SK-N-SH (cell line): ENCODE data around the gene TSHZ2. TPM values are rescaled to one million over a fixed set of nuclear protein-coding genes. Genes with fewer than 3 reads are reported as not detected.

ENCODE experiments used
- CTCF ChIA-PET: fragments of 300-600, 350-600 bp; formaldehyde crosslinking; extraction: SDS; loops from one replicate; lab custom pipeline; 2021; lab: Yijun Ruan, JAX
- POLR2A ChIA-PET: fragments of 350-600 bp; sonication (Branson Sonifier 250); formaldehyde crosslinking; extraction: SDS; loops from one replicate; lab custom pipeline; 2020; ENCODE audit warnings: antibody characterized with exemption, inconsistent platforms; lab: Yijun Ruan, JAX
- DNase-seq: peaks from one replicate; pipeline ENCODE4 v3.0.0; 2012
- H2AFZ ChIP-seq: fragments of 200-600 bp; sonication (generic); 2 replicates; pipeline ENCODE4 v1.8.1; 2016; ENCODE audit warnings: antibody characterized with exemption, mild to moderate bottlenecking, low read depth
- H3F3A ChIP-seq: fragments of 200-600 bp; sonication (generic); replicated peaks from 2 replicates; pipeline ENCODE3; 2016; ENCODE audit warnings: antibody characterized with exemption, mild to moderate bottlenecking; ENCODE audit not compliant: insufficient read depth
- H3K27ac ChIP-seq, 2 experiments: fragments of 200-500 bp in 1 of 2; fragments of 200-600 bp in 1 of 2; sonication (Bioruptor generic) in 1 of 2; sonication (generic), shearing (Covaris generic) in 1 of 2; 2 replicates each; pipeline versions ENCODE4 v1.5.1 to v1.6.1; 2014 to 2016; ENCODE audit warnings: low read depth in 2 of 2, inconsistent platforms in 1 of 2, low read length in 1 of 2, mild to moderate bottlenecking in 1 of 2, mixed read lengths in 1 of 2
- H3K27me3 ChIP-seq: fragments of 200-600 bp; sonication (generic), shearing (Covaris generic); 2 replicates; pipeline ENCODE4 v1.6.1; 2016; ENCODE audit warnings: mixed run types; ENCODE audit not compliant: insufficient read depth
- H3K36me3 ChIP-seq, 2 experiments: fragments of 200-500 bp in 1 of 2; fragments of 200-600 bp in 1 of 2; sonication (Bioruptor generic) in 1 of 2; sonication (generic) in 1 of 2; replicated peaks in 1 of 2; 2 replicates each; pipeline versions ENCODE3 to v1.5.1; 2014 to 2016; ENCODE audit warnings: low read length in 1 of 2, mild to moderate bottlenecking in 1 of 2; ENCODE audit not compliant: insufficient read depth in 2 of 2, control insufficient read depth in 1 of 2
- H3K4me1 ChIP-seq, 2 experiments: fragments of 200-500 bp in 1 of 2; fragments of 200-600 bp in 1 of 2; sonication (Bioruptor generic) in 1 of 2; sonication (generic), shearing (Covaris generic) in 1 of 2; 2 replicates each; pipeline versions ENCODE4 v1.5.1 to v1.6.1; 2014 to 2016; ENCODE audit warnings: low read depth in 1 of 2, low read length in 1 of 2, mixed run types in 1 of 2; ENCODE audit not compliant: insufficient read depth in 2 of 2, control insufficient read depth in 1 of 2
- H3K4me2 ChIP-seq: fragments of 200-600 bp; sonication (generic), shearing (Covaris generic); 2 replicates; pipeline ENCODE4 v1.6.1; 2017; ENCODE audit warnings: mixed run types
- H3K4me3 ChIP-seq, 2 experiments: fragments of 200-500 bp in 1 of 2; fragments of 200-600 bp in 1 of 2; sonication (Bioruptor generic) in 1 of 2; sonication (generic), shearing (Covaris generic) in 1 of 2; 2 replicates each; pipeline versions ENCODE4 v1.5.1 to v1.8.1; 2014 to 2016; ENCODE audit warnings: low read depth in 2 of 2, inconsistent platforms in 1 of 2, low read length in 1 of 2, mild to moderate bottlenecking in 1 of 2, mixed read lengths in 1 of 2, moderate library complexity in 1 of 2
- H3K79me2 ChIP-seq: fragments of 200-600 bp; sonication (generic); 2 replicates; pipeline ENCODE4 v1.8.1; 2017; ENCODE audit warnings: mild to moderate bottlenecking; ENCODE audit not compliant: insufficient read depth
- H3K9ac ChIP-seq: fragments of 200-600 bp; sonication (generic); 2 replicates; pipeline ENCODE4 v1.6.1; 2017; ENCODE audit warnings: mixed run types
- H3K9me2 ChIP-seq: fragments of 200-600 bp; sonication (generic); 2 replicates; pipeline ENCODE4 v1.6.1; 2017; ENCODE audit warnings: mixed run types
- H3K9me3 ChIP-seq: fragments of 200-600 bp; sonication (generic); 2 replicates; pipeline ENCODE4 v1.6.1; 2017; ENCODE audit warnings: mixed run types, mild to moderate bottlenecking, moderate library complexity
- H4K20me1 ChIP-seq: fragments of 200-600 bp; sonication (generic); 2 replicates; pipeline ENCODE4 v1.6.1; 2017; ENCODE audit warnings: mild to moderate bottlenecking, mixed run types; ENCODE audit not compliant: insufficient read depth
- NFIC ChIP-seq: IDR thresholded peaks from 2 replicates; pipeline ENCODE4 v1.4.0; 2012; ENCODE audit warnings: borderline replicate concordance
- SIN3A ChIP-seq: IDR thresholded peaks from 2 replicates; pipeline ENCODE4 v1.6.1; 2012; ENCODE audit warnings: low read depth, mild to moderate bottlenecking, low read length, moderate library complexity, borderline replicate concordance
- TAF1 ChIP-seq: IDR thresholded peaks from 2 replicates; pipeline ENCODE4 v1.6.1; 2012; ENCODE audit warnings: low read depth, mild to moderate bottlenecking, low read length, moderate library complexity, borderline replicate concordance
- TCF12 ChIP-seq: IDR thresholded peaks from 2 replicates; pipeline ENCODE4 v1.4.0; 2012
- WGBS: methylation state at CpG from one replicate; pipeline ENCODE4 v1.1.6; 2017; ENCODE audit warnings: low lambda C conversion rate; 5-methylcytosine and 5-hydroxymethylcytosine counted together
- polyA plus RNA-seq, 3 experiments: library from polyadenylated mRNA; depleted of rRNA; stranded (reverse); fragments of >200 nt; gene quantifications; 2 replicates each; pipeline ENCODE4 v1.2.3, GENCODE V29; 2012
- TF ChIP-seq, protein P1 (sequence below): fragments of 150-350 bp; IDR thresholded peaks from 2 replicates; pipeline ENCODE4 v1.6.1; 2016; ENCODE audit warnings: mild to moderate bottlenecking, low read depth, low read length
- TF ChIP-seq, protein P2 (sequence below): IDR thresholded peaks from 2 replicates; pipeline ENCODE4 v1.4.0; 2012; ENCODE audit warnings: low read depth, borderline replicate concordance
- TF ChIP-seq, protein P3 (sequence below): IDR thresholded peaks from 2 replicates; pipeline ENCODE4 v1.4.0; 2012; ENCODE audit warnings: low read depth, borderline replicate concordance

The TSHZ2 gene
- polyA plus RNA-seq, 1 of the 3 experiments (the other 2 are of a cell fraction), result 0.13 TPM

DNA sequence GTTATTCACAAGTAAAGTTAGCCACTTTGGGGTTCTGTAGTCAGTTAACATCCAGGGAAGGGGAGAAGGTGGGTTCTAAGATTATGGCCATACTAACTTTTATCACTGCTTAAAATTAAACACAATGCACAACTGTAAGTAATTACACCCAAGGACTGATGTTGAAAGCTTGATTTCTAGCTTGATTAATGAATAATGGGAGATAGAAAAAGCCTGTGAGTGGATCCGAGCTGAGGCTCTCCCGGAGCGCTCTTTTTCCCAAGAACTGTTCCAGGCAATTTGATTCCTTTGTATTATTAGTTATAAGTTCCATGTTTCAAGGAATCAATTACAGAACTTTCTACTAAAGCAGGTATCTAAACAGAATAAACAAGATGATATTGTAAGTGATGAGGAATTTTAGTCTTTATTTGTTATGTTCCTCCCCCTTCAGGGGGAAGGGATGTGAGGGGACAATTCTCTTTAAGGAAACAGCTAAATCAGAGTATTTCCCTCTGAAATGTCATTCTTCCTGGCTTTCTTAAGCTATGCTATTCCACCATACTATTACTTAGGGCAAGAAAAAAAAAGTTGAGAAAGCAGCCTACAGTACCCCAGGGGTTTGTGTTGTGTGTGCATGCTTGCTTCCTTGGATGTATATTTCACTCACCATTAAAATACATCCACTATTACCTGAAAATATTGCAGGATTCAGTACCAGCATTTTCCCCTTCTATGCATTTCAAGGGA, 3.8 kb downstream of the TSHZ2 start:
- no peak overlapping the region for H3K9ac ChIP-seq

DNA sequence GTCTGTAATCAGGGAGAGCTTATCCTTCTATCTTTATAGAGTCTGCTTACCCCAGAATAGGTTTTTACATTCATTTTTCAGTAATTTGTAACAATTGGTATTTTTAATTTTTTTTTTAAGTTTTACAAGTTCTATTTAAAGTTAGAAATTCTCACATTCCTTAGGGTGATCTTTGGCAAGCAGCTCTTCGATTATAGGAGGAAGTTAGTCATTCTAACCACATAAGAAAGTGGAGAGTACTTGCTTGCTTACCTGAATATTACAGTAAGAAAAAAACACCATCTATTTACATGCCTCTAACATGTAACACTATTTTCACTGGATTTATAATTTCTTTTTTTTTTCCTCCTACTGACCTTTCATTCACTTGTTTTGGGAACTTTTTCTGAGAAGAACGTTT, 6.7 kb downstream of the TSHZ2 start:
- Histone ChIP-seq H3K27me3 (no peaks in the 10 kb centered on the region; the same call in 1 of the 2 replicates), H3K4me3 (no peak overlapping the region), H3K79me2 (no peaks in the 10 kb centered on the region), H3K36me3 (no peaks in the 10 kb centered on the region), H3F3A (no peaks in the 10 kb centered on the region), H2AFZ (no peak overlapping the region), H3K9me3 (no peaks in the 10 kb centered on the region), H4K20me1 (no peaks in the 10 kb centered on the region), H3K9ac (no peak overlapping the region), H3K9me2 (no peaks in the 10 kb centered on the region), H3K4me2 (no peak overlapping the region), H3K4me1 (peaks cover 0 to 8% of the 10 kb centered on the region in 2 experiments; a peak in 3 of 4 replicates), H3K27ac (no peak overlapping the region)
- WGBS, result 20% methylated on average over 2 of the region's 2 CpGs
- POLR2A ChIA-PET, result no interaction called here
- TF ChIP-seq TAF1 (no peak), SIN3A (no peak), NFIC (no peak)
- TF ChIP-seq, protein P1, sequence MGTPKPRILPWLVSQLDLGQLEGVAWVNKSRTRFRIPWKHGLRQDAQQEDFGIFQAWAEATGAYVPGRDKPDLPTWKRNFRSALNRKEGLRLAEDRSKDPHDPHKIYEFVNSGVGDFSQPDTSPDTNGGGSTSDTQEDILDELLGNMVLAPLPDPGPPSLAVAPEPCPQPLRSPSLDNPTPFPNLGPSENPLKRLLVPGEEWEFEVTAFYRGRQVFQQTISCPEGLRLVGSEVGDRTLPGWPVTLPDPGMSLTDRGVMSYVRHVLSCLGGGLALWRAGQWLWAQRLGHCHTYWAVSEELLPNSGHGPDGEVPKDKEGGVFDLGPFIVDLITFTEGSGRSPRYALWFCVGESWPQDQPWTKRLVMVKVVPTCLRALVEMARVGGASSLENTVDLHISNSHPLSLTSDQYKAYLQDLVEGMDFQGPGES, result no peak
- TF ChIP-seq, protein P2, sequence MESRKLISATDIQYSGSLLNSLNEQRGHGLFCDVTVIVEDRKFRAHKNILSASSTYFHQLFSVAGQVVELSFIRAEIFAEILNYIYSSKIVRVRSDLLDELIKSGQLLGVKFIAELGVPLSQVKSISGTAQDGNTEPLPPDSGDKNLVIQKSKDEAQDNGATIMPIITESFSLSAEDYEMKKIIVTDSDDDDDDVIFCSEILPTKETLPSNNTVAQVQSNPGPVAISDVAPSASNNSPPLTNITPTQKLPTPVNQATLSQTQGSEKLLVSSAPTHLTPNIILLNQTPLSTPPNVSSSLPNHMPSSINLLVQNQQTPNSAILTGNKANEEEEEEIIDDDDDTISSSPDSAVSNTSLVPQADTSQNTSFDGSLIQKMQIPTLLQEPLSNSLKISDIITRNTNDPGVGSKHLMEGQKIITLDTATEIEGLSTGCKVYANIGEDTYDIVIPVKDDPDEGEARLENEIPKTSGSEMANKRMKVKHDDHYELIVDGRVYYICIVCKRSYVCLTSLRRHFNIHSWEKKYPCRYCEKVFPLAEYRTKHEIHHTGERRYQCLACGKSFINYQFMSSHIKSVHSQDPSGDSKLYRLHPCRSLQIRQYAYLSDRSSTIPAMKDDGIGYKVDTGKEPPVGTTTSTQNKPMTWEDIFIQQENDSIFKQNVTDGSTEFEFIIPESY, result no peak
- DNase-seq, result no peak
- CTCF ChIA-PET, result no interaction called here

More for the DNA sequence above, 3.8 kb downstream of the TSHZ2 start:
- Histone ChIP-seq H3K27me3 (peaks cover 11% of the 10 kb centered on the region; the same call in 1 of the 2 replicates), H3F3A (no peaks in the 10 kb centered on the region), H4K20me1 (no peaks in the 10 kb centered on the region), H3K9me3 (no peaks in the 10 kb centered on the region), H3K79me2 (no peaks in the 10 kb centered on the region), H3K36me3 (no peaks in the 10 kb centered on the region), H3K4me3 (no peak overlapping the region), H3K4me2 (no peak overlapping the region), H3K27ac (peak overlapping the region in 1 of 2 experiments; percentile 8; a peak in 1 of 4 replicates), H3K4me1 (peaks cover 0 to 12% of the 10 kb centered on the region in 2 experiments; a peak in 3 of 4 replicates), H2AFZ (no peak overlapping the region), H3K9me2 (no peaks in the 10 kb centered on the region)
- ChIA-PET POLR2A (interaction anchor here (1.3 kb wide), 1 partner anchor 308 kb away, joined by 3 read pairs; no protein-coding TSS in a partner anchor), CTCF (interaction anchor here (0.8 to 3.9 kb wide), 8 partner anchors 15 to 664 kb away, joined by 3 to 13 read pairs (median 4); no protein-coding TSS in a partner anchor)
- 76% methylated on average over 3 of the region's 3 CpGs for WGBS
- no peak for DNase-seq
- TF ChIP-seq TCF12, result no peak
- TF ChIP-seq, protein P3, sequence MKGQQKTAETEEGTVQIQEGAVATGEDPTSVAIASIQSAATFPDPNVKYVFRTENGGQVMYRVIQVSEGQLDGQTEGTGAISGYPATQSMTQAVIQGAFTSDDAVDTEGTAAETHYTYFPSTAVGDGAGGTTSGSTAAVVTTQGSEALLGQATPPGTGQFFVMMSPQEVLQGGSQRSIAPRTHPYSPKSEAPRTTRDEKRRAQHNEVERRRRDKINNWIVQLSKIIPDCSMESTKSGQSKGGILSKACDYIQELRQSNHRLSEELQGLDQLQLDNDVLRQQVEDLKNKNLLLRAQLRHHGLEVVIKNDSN, result no peak
- no peak for TF ChIP-seq TAF1
